A549 (cell line): Measurements from ENCODE around the gene KCNQ1. TPM values are rescaled to one million over a fixed set of nuclear protein-coding genes. Genes with fewer than 3 reads are reported as not detected.

Source experiments
- ATAC-seq, 2 experiments: fragments of 200-7000 bp in 1 of 2; fragments of >200 bp in 1 of 2; cut with Nextera tagmentation in 1 of 2; cut with Tn5 transposase in 1 of 2; 3 replicates each; pipeline versions ENCODE4 v1.8.0 to v1.9.1; 2018 to 2020; ENCODE audit warnings: mild to moderate bottlenecking in 1 of 2, moderate library complexity in 1 of 2
- CTCF ChIA-PET: fragments of 300-600 bp; sonication (Branson Sonifier 250); formaldehyde crosslinking; extraction: SDS; loops from one replicate; lab custom pipeline; 2021; ENCODE audit warnings: antibody characterized with exemption, inconsistent platforms; lab: Yijun Ruan, JAX
- POLR2A ChIA-PET: fragments of 350-600 bp; formaldehyde crosslinking; extraction: SDS; loops from one replicate; lab custom pipeline; 2021; ENCODE audit warnings: antibody characterized with exemption, inconsistent platforms; lab: Yijun Ruan, JAX
- DNase-seq, 2 experiments: peaks; one replicate each; pipeline versions ENCODE4 v3.0.0 to v3.0.0-alpha.2; 2011 to 2016; ENCODE audit warnings: low read depth in 1 of 2, low spot score in 1 of 2
- FAIRE-seq: peaks from 2 replicates; lab custom pipeline; 2011; peaks lifted over from hg19 to GRCh38; lab: Jason Lieb, UNC
- H3K27ac ChIP-seq, 2 experiments: fragments of >200 bp; sonication (Bioruptor Twin); formaldehyde crosslinking; 3 replicates each; pipeline ENCODE4 v1.5.1; 2016 to 2017
- H3K4me1 ChIP-seq: fragments of >200 bp; sonication (Bioruptor Twin); formaldehyde crosslinking; 3 replicates; pipeline ENCODE4 v1.6.1; 2016
- H3K4me2 ChIP-seq: fragments of >200 bp; sonication (Bioruptor Twin); formaldehyde crosslinking; 3 replicates; pipeline ENCODE4 v1.6.1; 2016
- H3K4me3 ChIP-seq: fragments of >200 bp; sonication (Bioruptor Twin); formaldehyde crosslinking; 3 replicates; pipeline ENCODE4 v1.5.1; 2016
- H3K9me3 ChIP-seq: fragments of >200 bp; sonication (Bioruptor Twin); formaldehyde crosslinking; 3 replicates; pipeline ENCODE4 v1.6.1; 2016
- BCL3 ChIP-seq: fragments of >200 bp; sonication (Bioruptor Twin); formaldehyde crosslinking; IDR thresholded peaks from 3 replicates; pipeline ENCODE4 v1.6.1; 2016
- CBX8 ChIP-seq: fragments of 200-600 bp; sonication (generic); IDR thresholded peaks from 2 replicates; pipeline ENCODE4 v1.6.1; 2016
- CHD4 ChIP-seq: fragments of 200-600 bp; sonication (generic); IDR thresholded peaks from 2 replicates; pipeline ENCODE4 v1.6.1; 2016; ENCODE audit warnings: antibody characterized with exemption, mild to moderate bottlenecking, borderline replicate concordance
- EHF ChIP-seq: fragments of 250-450 bp; sonication (Bioruptor Pico); IDR thresholded peaks from 2 replicates; pipeline ENCODE4 v1.5.0; 2020; ENCODE audit warnings: mild to moderate bottlenecking
- EP300 ChIP-seq, 2 experiments: fragments of >200 bp; sonication (Bioruptor Twin); formaldehyde crosslinking; IDR thresholded peaks; 2 replicates in 1 of 2; 3 replicates in 1 of 2; pipeline ENCODE4 v1.6.1; 2016 to 2017
- FOSB ChIP-seq: fragments of 250-450 bp; sonication (Bioruptor Pico); IDR thresholded peaks from 2 replicates; pipeline ENCODE4 v1.5.0; 2020; ENCODE audit warnings: mild to moderate bottlenecking, moderate library complexity
- HDAC2 ChIP-seq: fragments of 200-600 bp; sonication (generic); IDR thresholded peaks from 2 replicates; pipeline ENCODE4 v1.6.1; 2016
- HES2 ChIP-seq: fragments of >200 bp; sonication (Bioruptor Twin); formaldehyde crosslinking; IDR thresholded peaks from 2 replicates; pipeline ENCODE4 v1.6.1; 2016
- HOXA7 ChIP-seq: fragments of 250-450 bp; sonication (Bioruptor Pico); IDR thresholded peaks from 2 replicates; pipeline ENCODE4 v1.5.0; 2020; ENCODE audit warnings: mild to moderate bottlenecking, moderate library complexity
- HOXB13 ChIP-seq: fragments of 250-450 bp; sonication (Bioruptor Pico); IDR thresholded peaks from 2 replicates; pipeline ENCODE4 v1.5.0; 2020; ENCODE audit warnings: low read depth, mild to moderate bottlenecking, moderate library complexity
- KDM1A ChIP-seq: fragments of 200-600 bp; sonication (generic); IDR thresholded peaks from 2 replicates; pipeline ENCODE4 v1.6.1; 2016; ENCODE audit warnings: low read depth, mild to moderate bottlenecking
- MAX ChIP-seq: IDR thresholded peaks from 2 replicates; pipeline ENCODE4 v1.6.1; 2012
- PHF8 ChIP-seq: fragments of 200-600 bp; sonication (generic); IDR thresholded peaks from 2 replicates; pipeline ENCODE4 v1.6.1; 2016; ENCODE audit warnings: low read depth, mild to moderate bottlenecking, antibody characterized with exemption, moderate library complexity, borderline replicate concordance
- POLR2A ChIP-seq: IDR thresholded peaks from 2 replicates; pipeline ENCODE4 v1.6.1; 2012; ENCODE audit warnings: mild to moderate bottlenecking, low read length
- POLR2AphosphoS2 ChIP-seq: conservative IDR thresholded peaks from 2 replicates; pipeline ENCODE4 v1.6.1; 2012; ENCODE audit warnings: low read length, improper control_type of control experiment, inconsistent platforms
- RAD21 ChIP-seq, 2 experiments: fragments of >200 bp in 1 of 2; sonication (Bioruptor Twin) in 1 of 2; formaldehyde crosslinking in 1 of 2; IDR thresholded peaks in 1 of 2; conservative IDR thresholded peaks in 1 of 2; 2 replicates in 1 of 2; 3 replicates in 1 of 2; pipeline ENCODE4 v1.6.1; 2012 to 2018; ENCODE audit warnings: inconsistent platforms in 1 of 2
- RARB ChIP-seq: fragments of 250-450 bp; sonication (Bioruptor Pico); IDR thresholded peaks from 2 replicates; pipeline ENCODE4 v1.8.0; 2021; ENCODE audit warnings: mild to moderate bottlenecking, moderate library complexity
- RNF2 ChIP-seq: fragments of 200-600 bp; sonication (generic); IDR thresholded peaks from 2 replicates; pipeline ENCODE4 v1.6.1; 2016; ENCODE audit warnings: low read depth, mild to moderate bottlenecking, antibody characterized with exemption, moderate library complexity, borderline replicate concordance
- SREBF2 ChIP-seq: fragments of 450-650 bp; IDR thresholded peaks from 2 replicates; pipeline ENCODE4 v1.6.1; 2014; ENCODE audit warnings: mild to moderate bottlenecking, moderate library complexity
- TP53 ChIP-seq: fragments of 250-450 bp; sonication (Bioruptor Pico); IDR thresholded peaks from 2 replicates; pipeline ENCODE4 v1.5.0; 2021; ENCODE audit warnings: mild to moderate bottlenecking, moderate library complexity
- ZFP36 ChIP-seq: fragments of 450-650 bp; IDR thresholded peaks from 2 replicates; pipeline ENCODE4 v1.6.1; 2014; ENCODE audit warnings: borderline replicate concordance; ENCODE audit not compliant: partially characterized antibody
- ZNF302 ChIP-seq: fragments of 250-450 bp; sonication (Bioruptor Pico); IDR thresholded peaks from 2 replicates; pipeline ENCODE4 v1.9.0; 2021; ENCODE audit warnings: inconsistent platforms, mild to moderate bottlenecking, moderate library complexity
- ZSCAN20 ChIP-seq: fragments of 250-450 bp; sonication (Bioruptor Pico); IDR thresholded peaks from 2 replicates; pipeline ENCODE4 v1.8.0; 2022; ENCODE audit warnings: mild to moderate bottlenecking, moderate library complexity
- WGBS: methylation state at CpG from one replicate; pipeline ENCODE4 v1.1.6; 2017; ENCODE audit errors: missing lambda C conversion rate; 5-methylcytosine and 5-hydroxymethylcytosine counted together
- polyA plus RNA-seq, 4 experiments: library from polyadenylated mRNA; depleted of rRNA in 3 of 4; stranded (reverse); fragments of >200 nt; fragmentation: RNase III in 1 of 4; extraction: RNeasy Plus Mini Kit Qiagen cat#74134 plus additional on column Dnase treatment in 1 of 4; gene quantifications; 2 replicates in 3 of 4; 3 replicates in 1 of 4; pipeline ENCODE4 v1.2.3, GENCODE V29; 2011 to 2017
- TF ChIP-seq, protein P1 (sequence below): IDR thresholded peaks from 2 replicates; pipeline ENCODE4 v1.6.1; 2012; ENCODE audit warnings: low read depth, borderline replicate concordance
- TF ChIP-seq, protein P2 (sequence below): fragments of 250-450 bp; sonication (Bioruptor Pico); IDR thresholded peaks from 2 replicates; pipeline ENCODE4 v1.5.0; 2020; ENCODE audit warnings: low read depth, mild to moderate bottlenecking, moderate library complexity

Gene KCNQ1
- polyA plus RNA-seq, 2 of the 4 experiments (the other 2 are of a cell fraction): 0.14 to 0.17 TPM

- ChIA-PET CTCF (interaction anchor here (2.0 kb wide), 1 partner anchor 300 kb away, joined by 10 read pairs; no protein-coding TSS in a partner anchor), POLR2A (no interaction called here)
- no peak overlapping the region for H3K27ac ChIP-seq
- 52% methylated on average over 14 of the region's 14 CpGs for WGBS
- ATAC-seq: no peak
- no peaks in the 10 kb centered on the region; the same call in 2 of the 3 replicates for H3K4me1 ChIP-seq
- no peak overlapping the region for H3K4me3 ChIP-seq
- FAIRE-seq: no peak
- DNase-seq: no peak
- TF ChIP-seq, protein P1, sequence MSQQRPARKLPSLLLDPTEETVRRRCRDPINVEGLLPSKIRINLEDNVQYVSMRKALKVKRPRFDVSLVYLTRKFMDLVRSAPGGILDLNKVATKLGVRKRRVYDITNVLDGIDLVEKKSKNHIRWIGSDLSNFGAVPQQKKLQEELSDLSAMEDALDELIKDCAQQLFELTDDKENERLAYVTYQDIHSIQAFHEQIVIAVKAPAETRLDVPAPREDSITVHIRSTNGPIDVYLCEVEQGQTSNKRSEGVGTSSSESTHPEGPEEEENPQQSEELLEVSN: no peak
- no peak for TF ChIP-seq EP300 (IDR thresholded peaks at IDR 0.05)
- no peak for TF ChIP-seq KDM1A
- no peak for TF ChIP-seq PHF8
- no peak for TF ChIP-seq POLR2AphosphoS2
- no peak for TF ChIP-seq RARB
- TF ChIP-seq HOXA7 (CRISPR knock-in tag): no peak
- no peak for TF ChIP-seq HOXB13 (CRISPR knock-in tag)
- no peak for TF ChIP-seq ZSCAN20 (CRISPR knock-in tag)
- no peak for TF ChIP-seq HES2
- TF ChIP-seq POLR2A: no peak
- no peak overlapping the region for H3K4me2 ChIP-seq
- H3K9me3 ChIP-seq: peaks cover 16% of the 10 kb centered on the region
Measured at GRCh38 chr11:2831781-2832532, 387.1 kb downstream of the KCNQ1 start.

GRCh38 chr11:2832533-2833020, 387.8 kb downstream of the KCNQ1 start:
- H3K4me2 ChIP-seq: no peak overlapping the region
- no peak overlapping the region for H3K27ac ChIP-seq
- H3K9me3 ChIP-seq: peaks cover 16% of the 10 kb centered on the region
- WGBS: 66% methylated on average over 8 of the region's 8 CpGs
- no peak for TF ChIP-seq KDM1A
- no peak for TF ChIP-seq POLR2AphosphoS2
- TF ChIP-seq ZNF302 (CRISPR knock-in tag): no peak
- TF ChIP-seq HOXA7 (CRISPR knock-in tag): no peak
- no peak for TF ChIP-seq RNF2
- TF ChIP-seq CBX8: no peak
- no peak for TF ChIP-seq EHF (CRISPR knock-in tag)
- TF ChIP-seq CHD4: no peak
- TF ChIP-seq TP53 (CRISPR knock-in tag): no peak
- TF ChIP-seq ZFP36: no peak
- no peak for TF ChIP-seq SREBF2
- no peak for TF ChIP-seq HDAC2
- no peak for TF ChIP-seq RAD21 (conservative IDR thresholded peaks at IDR 0.05 in 1 of 2, IDR thresholded peaks at IDR 0.05 in 1 of 2)
- no peak for TF ChIP-seq BCL3
- no peak for TF ChIP-seq HES2
- no peak for TF ChIP-seq FOSB (CRISPR knock-in tag)
- TF ChIP-seq, protein P2, sequence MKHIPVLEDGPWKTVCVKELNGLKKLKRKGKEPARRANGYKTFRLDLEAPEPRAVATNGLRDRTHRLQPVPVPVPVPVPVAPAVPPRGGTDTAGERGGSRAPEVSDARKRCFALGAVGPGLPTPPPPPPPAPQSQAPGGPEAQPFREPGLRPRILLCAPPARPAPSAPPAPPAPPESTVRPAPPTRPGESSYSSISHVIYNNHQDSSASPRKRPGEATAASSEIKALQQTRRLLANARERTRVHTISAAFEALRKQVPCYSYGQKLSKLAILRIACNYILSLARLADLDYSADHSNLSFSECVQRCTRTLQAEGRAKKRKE (CRISPR knock-in tag): no peak
- TF ChIP-seq MAX: no peak
- TF ChIP-seq, all 56 proteins: peak for 0
- no peaks in the 10 kb centered on the region; the same call in 2 of the 3 replicates for H3K4me1 ChIP-seq
- DNase-seq: no peak
- FAIRE-seq: no peak
- ChIA-PET POLR2A (no interaction called here), CTCF (interaction anchor here (2.0 kb wide), 1 partner anchor 300 kb away, joined by 10 read pairs; no protein-coding TSS in a partner anchor)
- no peak for ATAC-seq
- H3K4me3 ChIP-seq: no peak overlapping the region
